Natural killer cell (primary cell): ENCODE results near the gene IL13RA1. TPM values are rescaled to one million over a fixed set of nuclear protein-coding genes. Genes with fewer than 3 reads are reported as not detected.

ENCODE experiments used
- ATAC-seq, 3 donors: fragments of 150-1000 bp in 2 of 3; fragments of 200-7000 bp in 1 of 3; cut with Tn5 transposase; 1 replicate in 1 of 3; 2 replicates in 2 of 3; pipeline ENCODE4 v1.10.0; 2021; ENCODE audit warnings: mild to moderate bottlenecking in 2 of 3, moderate library complexity in 2 of 3
- DNase-seq, 2 donors: peaks; one replicate each; pipeline versions ENCODE4 v3.0.0 to v3.0.0-alpha.2; 2013 to 2021; ENCODE audit warnings: mixed read lengths in 1 of 2
- H3K27ac ChIP-seq: one replicate; pipeline ENCODE4 v1.5.1; 2013; ENCODE audit warnings: mild to moderate bottlenecking, low read length
- H3K27me3 ChIP-seq: one replicate; pipeline ENCODE4 v1.6.1; 2013; ENCODE audit warnings: low read length; ENCODE audit not compliant: control insufficient read depth, insufficient read depth
- H3K36me3 ChIP-seq: one replicate; pipeline ENCODE4 v1.6.1; 2013; ENCODE audit warnings: low read length; ENCODE audit not compliant: control insufficient read depth, insufficient read depth
- H3K4me1 ChIP-seq: one replicate; pipeline ENCODE4 v1.6.1; 2013; ENCODE audit warnings: low read length; ENCODE audit not compliant: control insufficient read depth, insufficient read depth
- H3K4me3 ChIP-seq: one replicate; pipeline ENCODE4 v1.5.1; 2013; ENCODE audit warnings: low read length
- H3K9me3 ChIP-seq: one replicate; pipeline ENCODE4 v1.6.1; 2013; ENCODE audit warnings: low read length; ENCODE audit not compliant: control insufficient read depth, insufficient read depth
- H3K27ac Mint-ChIP-seq, 2 donors: one replicate each; pipeline ENCODE4 v1.8.0; 2022; ENCODE audit warnings: mild to moderate bottlenecking in 2 of 2, mixed read lengths in 2 of 2, moderate library complexity in 1 of 2
- H3K27me3 Mint-ChIP-seq, 2 donors: one replicate each; pipeline ENCODE4 v1.8.0; 2022; ENCODE audit warnings: low read depth in 2 of 2, mixed read lengths in 2 of 2
- H3K36me3 Mint-ChIP-seq: one replicate; pipeline ENCODE4 v1.8.0; 2022; ENCODE audit warnings: mixed read lengths
- H3K4me1 Mint-ChIP-seq, 2 donors: one replicate each; pipeline ENCODE4 v1.8.0; 2022; ENCODE audit warnings: mixed read lengths in 2 of 2
- H3K4me3 Mint-ChIP-seq: one replicate; pipeline ENCODE4 v1.8.0; 2022; ENCODE audit warnings: mild to moderate bottlenecking, moderate library complexity, mixed read lengths
- H3K9me3 Mint-ChIP-seq, 2 donors: one replicate each; pipeline ENCODE4 v1.8.0; 2022; ENCODE audit warnings: mixed read lengths in 2 of 2
- CTCF ChIP-seq: fragments of 200-600 bp; IDR thresholded peaks from one replicate; pipeline ENCODE4 v1.8.0; 2022; ENCODE audit warnings: antibody characterized with exemption
- WGBS: methylation state at CpG from one replicate; pipeline ENCODE4 v1.1.7; 2013; ENCODE audit warnings: missing lambda C conversion rate; ENCODE audit not compliant: insufficient coverage; 5-methylcytosine and 5-hydroxymethylcytosine counted together
- intact Hi-C: fragments of 100-400 bp; cut with micrococcal nuclease; formaldehyde crosslinking; loops from one replicate; pipeline ENCODE4 v1.14.2; 2022
- total RNA-seq, 4 donors: library from RNA; stranded (reverse); fragments of 120-200 nt in 1 of 4; gene quantifications; one replicate each; pipeline versions ENCODE4 v1.2.3 to v1.2.4, GENCODE V29; 2013 to 2022

The IL13RA1 gene
- total RNA-seq, 3 donors from 2014 or later (not counting 1 experiment from before 2014, with no cell fraction given): 1.5 to 3.3 (median 2.4) TPM

GRCh38 chrX:118736394-118737010 lies 9.1 kb downstream of the IL13RA1 start:
- Mint-ChIP-seq H3K27ac (no peak overlapping the region), H3K36me3 (no peaks in the 10 kb centered on the region), H3K9me3 (no peaks in the 10 kb centered on the region), H3K4me3 (no peak overlapping the region), H3K4me1 (no peaks in the 10 kb centered on the region), H3K27me3 (peaks cover 17 to 23% of the 10 kb centered on the region in 2 donors)
- intact Hi-C loops: no loop called here
- no peaks in the 10 kb centered on the region for H3K36me3 ChIP-seq
- H3K27me3 ChIP-seq: no peaks in the 10 kb centered on the region
- 82% methylated on average over 5 of the region's 7 CpGs for WGBS
- no peak for DNase-seq
- no peaks in the 10 kb centered on the region for H3K9me3 ChIP-seq
- no peak for TF ChIP-seq CTCF
- H3K4me3 ChIP-seq: no peak overlapping the region
- no peaks in the 10 kb centered on the region for H3K4me1 ChIP-seq
- no peak for ATAC-seq
- H3K27ac ChIP-seq: no peak overlapping the region

GRCh38 chrX:118739577-118739976 lies 12.2 kb downstream of the IL13RA1 start:
- Histone ChIP-seq H3K4me1 (no peaks in the 10 kb centered on the region), H3K27me3 (no peaks in the 10 kb centered on the region), H3K9me3 (no peaks in the 10 kb centered on the region), H3K36me3 (no peaks in the 10 kb centered on the region), H3K27ac (no peak overlapping the region), H3K4me3 (no peak overlapping the region)
- no peaks in the 10 kb centered on the region for H3K9me3 Mint-ChIP-seq
- no peak for TF ChIP-seq CTCF
- no peaks in the 10 kb centered on the region for H3K4me1 Mint-ChIP-seq
- no peak for DNase-seq
- H3K27me3 Mint-ChIP-seq: peaks cover 14 to 34% of the 10 kb centered on the region in 2 donors
- no peak overlapping the region for H3K4me3 Mint-ChIP-seq
- no peak for ATAC-seq
- no peak overlapping the region for H3K27ac Mint-ChIP-seq
- no peaks in the 10 kb centered on the region for H3K36me3 Mint-ChIP-seq
- intact Hi-C loops: no loop called here

GRCh38 chrX:118740276-118740889 lies 13.0 kb downstream of the IL13RA1 start:
- H3K9me3 ChIP-seq: no peaks in the 10 kb centered on the region
- H3K27ac ChIP-seq: no peak overlapping the region
- no peaks in the 10 kb centered on the region for H3K9me3 Mint-ChIP-seq
- no peak for ATAC-seq
- no peaks in the 10 kb centered on the region for H3K36me3 Mint-ChIP-seq
- TF ChIP-seq CTCF: no peak
- peaks cover 8 to 34% of the 10 kb centered on the region in 2 donors for H3K27me3 Mint-ChIP-seq
- no peaks in the 10 kb centered on the region for H3K4me1 ChIP-seq
- no peaks in the 10 kb centered on the region for H3K36me3 ChIP-seq
- no peak overlapping the region for H3K4me3 Mint-ChIP-seq
- H3K27me3 ChIP-seq: no peaks in the 10 kb centered on the region
- H3K27ac Mint-ChIP-seq: no peak overlapping the region
- DNase-seq: no peak
- no peak overlapping the region for H3K4me3 ChIP-seq
- WGBS: 93% methylated on average over 5 of the region's 5 CpGs
- intact Hi-C loops: no loop called here
- no peaks in the 10 kb centered on the region for H3K4me1 Mint-ChIP-seq

- Histone ChIP-seq H3K9me3 (no peaks in the 10 kb centered on the region), H3K4me1 (no peaks in the 10 kb centered on the region), H3K27me3 (no peaks in the 10 kb centered on the region), H3K4me3 (no peak overlapping the region), H3K36me3 (no peaks in the 10 kb centered on the region), H3K27ac (no peak overlapping the region)
- Mint-ChIP-seq H3K36me3 (no peaks in the 10 kb centered on the region), H3K4me3 (no peak overlapping the region), H3K4me1 (no peaks in the 10 kb centered on the region), H3K27me3 (peaks cover 0 to 25% of the 10 kb centered on the region in 2 donors), H3K27ac (no peak overlapping the region), H3K9me3 (no peaks in the 10 kb centered on the region)
- TF ChIP-seq CTCF: no peak
- ATAC-seq (no peak), DNase-seq (no peak)
- intact Hi-C loops: no loop called here
- WGBS: 78% methylated on average over 1 of the region's 2 CpGs
These were observed 14.8 kb downstream of the IL13RA1 start for GRCh38 chrX:118742176-118742575.
